Activated naive CD8-positive, alpha-beta T cell treated with anti-CD3 and anti-CD28 coated beads for 36 hours (primary cell): Measurements from ENCODE around the gene TTC34. TPM values are rescaled to one million over a fixed set of nuclear protein-coding genes. Genes with fewer than 3 reads are reported as not detected.
"Not testable (repeated sequence)": the region's sequence is repeated elsewhere in the genome, so short reads cannot be mapped to it uniquely, and the experiment has no call there.

ENCODE experiments used
- DNase-seq: peaks from one replicate; pipeline ENCODE4 v3.0.0; 2021
- H3K27ac Mint-ChIP-seq: one replicate; pipeline ENCODE4 v1.8.0; 2022; ENCODE audit warnings: mild to moderate bottlenecking, moderate library complexity, mixed read lengths
- H3K27me3 Mint-ChIP-seq: one replicate; pipeline ENCODE4 v1.8.0; 2022; ENCODE audit warnings: mild to moderate bottlenecking, mixed read lengths
- H3K36me3 Mint-ChIP-seq: one replicate; pipeline ENCODE4 v1.8.0; 2021; ENCODE audit warnings: mild to moderate bottlenecking, mixed read lengths
- H3K4me1 Mint-ChIP-seq: one replicate; pipeline ENCODE4 v1.8.0; 2021; ENCODE audit warnings: mixed read lengths
- H3K4me3 Mint-ChIP-seq: one replicate; pipeline ENCODE4 v1.8.0; 2022; ENCODE audit warnings: mild to moderate bottlenecking, moderate library complexity, mixed read lengths
- H3K9me3 Mint-ChIP-seq: one replicate; pipeline ENCODE4 v1.8.0; 2022; ENCODE audit warnings: mixed read lengths
- total RNA-seq, 2 experiments: library from RNA; stranded (reverse); gene quantifications; one replicate each; pipeline ENCODE4 v1.2.3, GENCODE V29; 2021

The TTC34 gene
- total RNA-seq, 2 experiments from 2014 or later: 0.48 to 0.58 TPM

DNA sequence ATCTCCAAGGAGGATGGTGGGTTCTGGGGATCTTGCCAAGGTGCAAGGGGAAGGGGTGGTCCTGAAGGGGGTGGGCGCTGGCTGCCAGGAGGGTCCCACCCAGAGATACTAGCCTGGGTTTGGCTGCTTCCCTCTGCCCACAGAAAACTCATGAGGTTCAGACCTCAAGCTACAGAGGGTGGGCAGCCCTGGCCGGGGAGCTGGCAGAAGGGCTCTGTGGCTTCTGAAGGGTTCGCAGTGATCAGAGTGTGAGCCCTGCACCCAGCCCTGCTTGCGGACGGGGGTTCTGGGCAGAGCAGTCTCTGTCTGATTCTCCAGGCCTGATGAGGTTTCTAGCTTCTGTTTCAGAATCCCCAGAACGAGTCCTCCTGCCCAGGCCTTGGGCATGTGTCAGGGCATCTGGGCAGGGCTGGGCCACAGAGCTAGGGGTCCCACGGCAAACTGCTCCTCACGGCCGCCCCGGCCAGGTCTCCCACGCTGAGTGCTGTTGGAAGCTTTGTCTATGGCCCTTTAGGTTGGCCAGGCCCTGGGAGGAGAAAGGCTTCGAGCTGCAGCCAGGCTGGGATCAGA lies 168.0 kb downstream of the TTC34 start:
- peaks cover 17% of the 10 kb centered on the region for H3K27me3 Mint-ChIP-seq
- no peak for DNase-seq
- no peaks in the 10 kb centered on the region for H3K36me3 Mint-ChIP-seq
- H3K4me1 Mint-ChIP-seq: peaks cover 1% of the 10 kb centered on the region
- peaks cover 4% of the 10 kb centered on the region for H3K9me3 Mint-ChIP-seq
- H3K27ac Mint-ChIP-seq: no peak overlapping the region
- H3K4me3 Mint-ChIP-seq: no peak overlapping the region

DNA sequence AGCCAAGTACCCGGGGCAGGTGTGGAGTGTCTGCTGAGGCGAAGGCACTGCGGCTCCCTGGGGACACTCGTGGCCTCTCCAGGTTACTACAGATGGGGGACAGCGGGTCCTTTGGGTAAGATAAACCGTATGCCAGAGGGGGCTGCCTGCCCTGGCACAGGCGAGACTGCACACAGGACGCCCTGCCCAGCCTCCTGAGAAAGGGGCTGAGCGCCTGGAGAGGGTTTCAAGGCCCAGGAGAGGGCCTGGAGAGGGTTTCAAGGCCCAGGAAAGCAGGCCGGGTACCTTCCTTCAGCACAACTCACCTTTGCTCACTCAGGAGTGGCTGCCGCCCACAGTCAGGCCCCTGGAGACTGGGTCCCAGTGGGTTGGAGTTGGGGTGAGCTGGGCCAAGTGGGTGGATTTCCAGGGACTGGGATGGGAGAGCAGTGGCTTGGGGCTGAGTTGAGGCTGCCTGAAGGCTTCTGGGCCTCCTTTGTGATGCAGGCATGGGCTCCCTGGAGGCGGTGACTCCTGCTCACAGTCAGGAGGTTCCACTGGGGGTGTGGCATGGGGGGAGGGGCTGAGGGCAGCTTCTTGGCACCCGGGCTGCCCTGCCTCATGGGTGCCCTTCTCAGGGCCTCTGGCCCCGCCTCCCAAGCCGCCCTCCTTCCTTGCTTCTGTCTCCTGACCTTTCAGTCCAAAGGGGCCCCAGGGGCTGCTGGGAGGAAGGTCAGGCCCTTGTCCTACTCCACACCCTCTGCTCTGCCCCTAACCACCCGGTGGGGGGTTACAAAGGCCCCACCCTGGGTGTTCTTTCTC lies 168.7 kb downstream of the TTC34 start, which contains the start of gene MMEL1:
Gene MMEL1 (minus strand): TSS at position 456 of the 801 bp plus-strand sequence. CDS start 3,532 bp downstream, outside the sequence.
- H3K27me3 Mint-ChIP-seq: peaks cover 22% of the 10 kb centered on the region
- H3K4me1 Mint-ChIP-seq: peaks cover 1% of the 10 kb centered on the region

DNA sequence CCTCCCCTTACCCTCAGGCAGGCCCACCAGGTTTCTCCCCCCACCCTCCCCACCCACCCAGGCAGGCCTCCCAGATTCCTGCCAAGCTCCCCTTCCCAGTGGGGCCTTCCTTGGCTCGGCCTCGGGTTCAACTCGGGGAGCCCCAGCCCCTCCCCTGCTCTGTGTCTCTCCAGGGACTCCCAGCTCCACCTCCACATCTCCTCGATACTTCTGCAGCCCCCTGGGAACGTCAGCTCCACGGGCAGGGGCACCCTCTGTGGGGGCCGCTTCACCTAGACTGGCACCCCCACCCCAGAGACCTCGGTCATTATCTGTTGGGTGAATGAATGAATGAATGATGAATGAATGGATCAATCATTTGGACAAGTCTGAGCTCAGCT lies 169.5 kb downstream of the TTC34 start:
- Mint-ChIP-seq H3K4me1 (no peaks in the 10 kb centered on the region), H3K36me3 (no peaks in the 10 kb centered on the region), H3K9me3 (peaks cover 4% of the 10 kb centered on the region), H3K27me3 (peaks cover 29% of the 10 kb centered on the region), H3K27ac (no peak overlapping the region), H3K4me3 (no peak overlapping the region)
- DNase-seq: no peak

More for the DNA sequence above, 168.7 kb downstream of the TTC34 start, which contains the start of gene MMEL1:
- H3K36me3 Mint-ChIP-seq: no peaks in the 10 kb centered on the region
- H3K27ac Mint-ChIP-seq: no peak within 1 kb of the TSS
- H3K4me3 Mint-ChIP-seq: no peak within 1 kb of the TSS
- H3K9me3 Mint-ChIP-seq: peaks cover 4% of the 10 kb centered on the region
- no peak for DNase-seq

DNA sequence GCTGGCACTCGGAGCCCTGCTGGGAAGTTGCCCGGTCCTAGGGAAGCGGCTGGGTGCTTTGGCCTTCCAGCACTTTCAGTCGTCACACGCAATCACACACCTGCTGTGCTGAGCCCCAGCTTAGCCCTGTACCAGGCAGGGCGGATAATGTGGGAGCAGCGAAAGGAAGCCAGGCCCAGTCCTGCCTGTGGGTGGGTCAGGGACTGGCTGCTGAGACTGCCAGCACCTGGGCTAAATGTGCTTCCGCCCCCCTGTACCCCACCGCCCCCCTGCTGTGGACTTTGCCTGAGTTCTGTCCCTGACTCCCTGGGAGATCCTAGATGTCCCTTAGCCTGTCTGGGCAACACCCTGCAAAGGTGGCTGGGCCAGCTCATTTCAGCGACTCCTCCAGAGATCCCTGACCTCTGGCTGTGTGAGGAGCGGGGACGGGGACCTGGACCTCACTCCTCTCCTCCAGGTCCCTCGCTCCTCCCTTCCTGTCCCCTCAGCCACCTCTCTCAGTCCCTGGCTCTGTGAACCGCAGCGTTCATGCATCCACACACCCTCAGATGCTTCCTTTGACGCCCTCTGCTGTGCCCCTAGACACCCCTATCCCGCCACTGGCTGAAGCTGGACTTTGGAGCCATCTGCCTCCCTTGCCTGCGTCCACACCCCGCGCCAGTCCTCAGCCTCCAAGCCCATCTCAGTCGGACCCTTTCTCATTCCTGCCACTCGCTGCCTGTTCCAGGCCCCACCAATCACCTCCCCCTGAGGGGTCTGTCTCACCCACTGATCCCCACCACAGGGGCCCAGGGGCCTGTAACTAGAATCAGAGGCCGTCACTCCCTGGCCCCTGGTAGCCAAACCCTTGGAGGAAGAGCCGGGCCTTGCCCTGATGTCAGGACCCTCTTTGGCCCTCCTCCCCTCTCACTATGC lies 170.1 kb downstream of the TTC34 start:
- H3K4me1 Mint-ChIP-seq: no peaks in the 10 kb centered on the region
- no peak for DNase-seq
- H3K9me3 Mint-ChIP-seq: no peaks in the 10 kb centered on the region
- H3K4me3 Mint-ChIP-seq: no peak overlapping the region
- H3K36me3 Mint-ChIP-seq: no peaks in the 10 kb centered on the region
- H3K27me3 Mint-ChIP-seq: peaks cover 33% of the 10 kb centered on the region
- H3K27ac Mint-ChIP-seq: no peak overlapping the region

DNA sequence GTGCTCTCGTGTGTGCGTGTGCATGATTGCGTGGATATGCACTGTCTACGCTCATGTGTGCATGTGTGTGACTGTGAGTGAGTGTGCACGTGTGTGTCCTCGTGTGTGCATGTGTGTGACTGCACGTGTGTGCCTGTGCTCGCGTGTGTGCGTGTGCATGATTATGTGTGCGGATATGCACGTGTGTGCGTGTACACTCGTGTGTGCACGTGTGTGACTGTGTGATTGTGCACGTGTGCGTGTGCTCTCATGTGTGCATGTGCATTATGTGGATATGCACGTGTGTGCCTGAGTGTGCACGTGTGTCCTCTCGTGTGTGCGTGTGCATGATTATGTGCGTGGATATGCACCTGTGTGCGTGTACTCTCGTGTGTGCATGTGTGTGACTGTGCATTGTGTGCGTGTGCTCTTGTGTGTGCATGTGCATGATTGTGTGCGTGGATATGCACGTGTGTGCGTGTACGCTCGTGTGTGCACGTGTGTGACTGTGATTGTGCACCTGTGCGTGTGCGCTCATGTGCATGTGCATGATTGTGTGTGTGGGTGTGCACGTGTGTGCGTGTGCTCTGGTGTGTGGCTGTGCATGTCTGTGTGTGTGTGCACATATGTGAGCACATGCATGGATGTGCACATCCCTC lies 170.9 kb downstream of the TTC34 start:
- H3K4me1 Mint-ChIP-seq: no peaks in the 10 kb centered on the region
- H3K36me3 Mint-ChIP-seq: no peaks in the 10 kb centered on the region
- no peaks in the 10 kb centered on the region for H3K9me3 Mint-ChIP-seq
- H3K27ac Mint-ChIP-seq: no peak overlapping the region
- no peak for DNase-seq
- H3K4me3 Mint-ChIP-seq: no peak overlapping the region
- peaks cover 38% of the 10 kb centered on the region for H3K27me3 Mint-ChIP-seq

DNA sequence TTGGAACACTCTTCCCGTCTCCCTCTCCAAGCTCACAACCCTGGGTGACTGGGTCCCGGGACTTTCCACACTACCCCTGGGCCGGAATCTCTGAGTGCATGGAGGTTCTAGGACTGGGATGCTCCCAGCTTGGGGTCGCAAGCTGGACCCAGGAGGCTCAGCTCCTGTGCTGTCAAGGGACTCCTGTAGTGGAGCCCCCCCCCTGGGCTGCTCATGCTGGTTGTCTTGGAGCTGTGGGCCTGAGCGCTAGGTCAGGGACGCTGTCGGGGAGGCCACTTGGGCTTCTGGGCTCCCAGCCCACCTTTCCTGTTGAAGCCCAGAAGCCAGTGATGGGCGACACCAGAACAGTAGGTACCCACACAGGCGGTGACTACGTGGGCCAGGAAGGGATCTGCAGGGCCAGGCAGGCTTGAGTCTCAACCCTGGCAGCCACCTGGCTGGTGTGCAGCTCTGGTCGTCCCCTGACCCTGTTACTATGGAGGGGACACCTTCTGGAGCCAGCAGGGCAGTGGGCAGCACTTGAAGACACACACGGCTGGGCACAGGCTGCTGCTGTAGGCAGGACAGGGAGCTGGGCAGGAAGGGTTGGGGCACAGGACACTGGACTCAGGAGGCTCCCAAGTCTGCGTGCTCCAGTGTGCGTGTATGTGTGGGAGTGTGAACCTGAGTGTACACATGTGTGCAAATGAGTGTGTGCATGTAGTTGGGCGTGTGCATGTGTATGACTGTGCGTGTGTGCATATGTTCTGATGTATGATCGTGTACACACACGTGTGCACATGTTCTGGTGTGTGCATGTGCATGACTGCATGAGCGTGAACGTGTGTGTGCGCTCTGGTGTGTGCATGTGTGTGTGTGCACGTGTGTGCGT lies 171.6 kb downstream of the TTC34 start:
- peaks cover 41% of the 10 kb centered on the region for H3K27me3 Mint-ChIP-seq
- no peaks in the 10 kb centered on the region for H3K9me3 Mint-ChIP-seq
- no peak overlapping the region for H3K4me3 Mint-ChIP-seq
- DNase-seq: no peak
- no peaks in the 10 kb centered on the region for H3K36me3 Mint-ChIP-seq
- no peak overlapping the region for H3K27ac Mint-ChIP-seq
- H3K4me1 Mint-ChIP-seq: no peaks in the 10 kb centered on the region

DNA sequence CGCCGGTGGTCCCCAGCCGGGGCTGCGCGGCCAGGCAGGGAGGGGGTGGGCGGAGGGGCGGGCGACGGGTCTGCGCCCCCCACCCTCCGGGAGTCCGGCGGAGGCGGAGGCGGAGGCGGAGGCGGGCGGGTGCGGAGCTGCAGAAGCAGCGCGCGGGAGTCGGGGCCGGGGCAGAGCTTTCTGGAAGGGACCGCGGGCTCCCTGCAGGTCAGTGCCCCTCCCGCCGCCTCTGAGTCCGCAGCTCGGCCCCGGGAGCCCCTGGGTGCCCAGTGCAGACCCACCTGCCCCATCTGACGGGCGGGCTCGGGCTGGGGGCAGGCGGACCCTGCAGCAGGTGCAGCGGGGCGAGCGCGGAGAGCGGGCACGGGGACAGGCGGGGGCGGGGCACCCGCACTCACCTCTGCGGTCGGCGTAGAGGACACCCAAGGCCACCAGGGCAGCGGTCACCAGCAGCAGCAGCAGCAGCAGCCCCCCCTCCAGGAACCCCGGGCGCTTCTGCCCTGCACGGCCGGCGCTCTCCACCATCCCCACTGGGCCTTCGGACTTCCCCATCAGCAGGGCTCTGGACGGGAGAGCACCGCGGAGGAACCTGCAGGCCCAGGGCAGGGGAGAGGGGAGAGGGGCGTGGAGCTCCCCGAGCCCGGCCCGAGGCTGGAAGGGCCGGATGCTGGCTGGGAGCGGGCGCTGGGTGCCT lies 172.4 kb downstream of the TTC34 start:
- H3K9me3 Mint-ChIP-seq: no peaks in the 10 kb centered on the region
- H3K36me3 Mint-ChIP-seq: no peaks in the 10 kb centered on the region
- peaks cover 45% of the 10 kb centered on the region for H3K27me3 Mint-ChIP-seq
- no peak overlapping the region for H3K27ac Mint-ChIP-seq
- no peak overlapping the region for H3K4me3 Mint-ChIP-seq
- no peaks in the 10 kb centered on the region for H3K4me1 Mint-ChIP-seq
- no peak for DNase-seq

DNA sequence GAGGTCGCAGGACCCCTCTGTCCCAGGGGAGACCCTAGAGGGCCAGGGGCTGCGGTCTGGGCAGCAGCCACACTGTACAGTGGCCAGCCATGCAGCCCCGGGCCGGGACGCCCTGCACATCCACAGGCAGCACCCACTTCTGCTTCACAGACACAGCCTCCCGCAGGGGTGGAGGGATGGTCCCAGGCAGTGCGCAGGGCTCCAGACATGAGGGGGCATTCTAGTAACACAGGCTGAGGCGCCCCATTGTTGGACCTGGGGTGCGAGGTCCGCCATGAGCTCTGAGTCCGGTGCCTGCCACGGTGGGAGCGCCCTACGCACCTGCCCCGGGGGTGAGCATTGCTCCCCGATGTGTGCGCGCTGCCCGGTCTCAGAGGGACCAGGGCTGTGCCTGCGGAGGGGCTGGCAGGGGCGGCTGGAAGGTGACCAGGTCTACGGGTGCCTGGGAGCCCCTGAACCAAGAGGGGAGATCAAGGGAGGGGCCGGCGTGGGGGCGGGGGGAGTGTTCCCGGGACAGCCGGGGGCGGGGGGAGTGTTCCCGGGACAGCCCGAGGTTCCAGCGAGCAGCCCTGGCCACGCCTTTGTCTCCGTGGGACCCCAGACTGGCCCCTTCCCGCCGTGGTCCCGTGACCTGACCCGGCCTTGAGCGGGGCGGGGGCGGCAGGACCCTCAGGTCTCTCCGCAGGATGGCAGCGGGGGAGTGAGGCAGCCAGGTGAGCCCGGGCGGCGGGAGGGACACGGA lies 173.1 kb downstream of the TTC34 start:
- Mint-ChIP-seq H3K9me3 (no peaks in the 10 kb centered on the region), H3K27me3 (peaks cover 45% of the 10 kb centered on the region), H3K27ac (no peak overlapping the region), H3K36me3 (no peaks in the 10 kb centered on the region), H3K4me1 (peaks cover under 1% of the 10 kb centered on the region), H3K4me3 (no peak overlapping the region)
- DNase-seq: no peak

DNA sequence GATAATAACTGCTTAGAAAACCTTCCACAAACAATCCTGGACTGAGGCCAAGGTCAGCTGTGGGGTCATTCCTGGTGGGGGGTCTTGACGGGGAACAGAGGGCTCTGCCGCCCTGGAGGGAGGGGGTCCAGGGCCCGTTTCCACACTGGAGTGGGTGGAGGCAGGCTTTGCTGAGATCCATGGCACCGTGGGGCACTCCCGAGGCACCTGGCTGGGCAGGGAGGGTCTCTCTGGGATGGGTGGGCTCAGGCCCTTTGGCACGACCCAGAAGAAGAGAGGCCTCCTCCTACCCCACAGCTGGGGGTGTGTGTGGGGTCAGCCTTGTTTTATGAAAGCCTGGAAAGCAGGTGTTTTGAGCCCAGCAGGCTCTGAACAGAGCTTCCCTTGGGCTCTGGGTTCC lies 173.7 kb downstream of the TTC34 start:
- H3K27me3 Mint-ChIP-seq: peaks cover 45% of the 10 kb centered on the region
- H3K4me1 Mint-ChIP-seq: peaks cover 5% of the 10 kb centered on the region
- no peaks in the 10 kb centered on the region for H3K36me3 Mint-ChIP-seq
- no peak overlapping the region for H3K27ac Mint-ChIP-seq
- H3K9me3 Mint-ChIP-seq: no peaks in the 10 kb centered on the region
- DNase-seq: no peak
- H3K4me3 Mint-ChIP-seq: no peak overlapping the region

DNA sequence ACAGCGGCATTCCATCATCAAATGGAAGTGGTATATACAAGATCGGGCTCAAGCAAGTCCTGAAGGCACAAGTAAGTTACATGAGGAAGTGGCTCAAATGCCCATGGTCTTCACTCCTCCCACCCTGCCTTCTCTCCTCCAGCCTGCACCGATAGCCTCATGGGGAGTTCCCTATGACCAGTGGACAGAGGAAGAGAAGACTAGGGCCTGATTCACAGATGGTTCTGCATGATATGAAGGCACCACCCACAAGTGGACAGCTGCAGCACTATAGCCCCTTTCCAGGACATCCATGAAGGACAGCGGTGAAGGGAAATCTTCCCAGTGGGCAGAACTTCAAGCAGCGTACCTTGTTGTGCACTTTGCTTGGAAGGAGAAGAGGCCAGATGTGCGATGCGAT lies 175.7 kb downstream of the TTC34 start:
- H3K27me3 Mint-ChIP-seq: peaks cover 43% of the 10 kb centered on the region
- H3K4me3 Mint-ChIP-seq, H3K27ac Mint-ChIP-seq, H3K4me1 Mint-ChIP-seq, DNase-seq, H3K36me3 Mint-ChIP-seq, H3K9me3 Mint-ChIP-seq: not testable (repeated sequence)

DNA sequence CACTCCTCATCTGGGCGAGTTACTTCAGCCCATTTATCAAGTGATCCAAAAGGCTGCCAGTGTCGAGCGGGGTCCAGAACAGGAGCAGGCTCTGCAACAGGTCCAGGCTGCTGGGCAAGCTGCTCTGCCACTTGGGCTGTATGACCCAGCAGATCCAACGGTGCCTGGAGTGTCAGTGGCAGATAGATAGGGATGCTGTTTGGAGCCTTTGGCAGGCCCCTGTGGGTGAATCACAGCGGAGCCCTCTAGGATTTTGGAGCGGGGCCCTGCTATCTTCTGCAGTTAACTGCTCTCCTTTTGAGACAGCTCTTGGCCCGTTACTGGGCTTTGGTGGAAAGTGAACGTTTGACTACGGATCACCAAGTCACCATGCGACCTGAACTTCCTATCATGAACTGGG lies 176.2 kb downstream of the TTC34 start:
- no peaks in the 10 kb centered on the region for H3K9me3 Mint-ChIP-seq
- peaks cover 38% of the 10 kb centered on the region for H3K27me3 Mint-ChIP-seq
- H3K27ac Mint-ChIP-seq: no peak overlapping the region
- no peaks in the 10 kb centered on the region for H3K36me3 Mint-ChIP-seq
- DNase-seq: no peak
- no peak overlapping the region for H3K4me3 Mint-ChIP-seq
- H3K4me1 Mint-ChIP-seq: peaks cover 5% of the 10 kb centered on the region

DNA sequence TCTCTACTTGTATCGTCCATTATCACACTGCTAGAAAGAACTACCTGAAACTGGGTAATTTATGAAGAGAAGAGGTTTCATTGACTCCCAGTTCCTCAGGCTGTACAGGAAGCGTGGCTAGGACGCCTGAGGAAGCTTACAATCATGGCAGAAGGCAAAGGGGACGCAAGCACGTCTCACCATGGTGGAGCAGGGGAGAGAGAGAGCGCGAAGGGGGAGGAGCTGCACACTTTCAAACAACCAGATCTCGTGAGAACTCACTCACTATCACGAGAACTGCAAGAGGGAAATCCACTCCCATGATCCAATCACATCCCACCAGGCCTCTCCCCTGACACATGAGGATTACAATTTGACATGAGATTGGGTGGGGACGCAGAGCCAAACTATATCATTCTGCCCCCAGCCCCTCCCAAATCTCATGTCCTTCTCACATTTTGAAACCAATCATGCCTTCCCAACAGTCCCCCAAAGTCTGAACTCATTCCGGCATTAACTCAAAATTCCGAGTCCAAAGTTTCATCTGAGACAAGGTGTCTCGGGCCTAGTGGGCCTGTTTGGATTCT lies 176.7 kb downstream of the TTC34 start:
- Mint-ChIP-seq H3K4me1 (peaks cover 5% of the 10 kb centered on the region), H3K27ac (no peak overlapping the region), H3K4me3 (no peak overlapping the region), H3K36me3 (no peaks in the 10 kb centered on the region), H3K9me3 (peaks cover 2% of the 10 kb centered on the region), H3K27me3 (peaks cover 33% of the 10 kb centered on the region)
- no peak for DNase-seq
